HG03354 (cell line): ENCODE measurements around the gene HAND2.

ENCODE experiments used
- ATAC-seq: cut with Tn5 transposase; IDR thresholded peaks from one replicate; pipeline ENCODE4 v1.9.1; 2021; ENCODE audit warnings: mild to moderate bottlenecking; ENCODE audit not compliant: unreplicated experiment, poor library complexity, severe bottlenecking

The HAND2 gene

GRCh38 chr4:173537613-173538147, 7.7 kb upstream of the HAND2 start:
- ATAC-seq = no peak

- no peak for ATAC-seq
These were observed 6.9 kb upstream of the HAND2 start for GRCh38 chr4:173536808-173537429.

GRCh38 chr4:173535957-173536356, 5.9 kb upstream of the HAND2 start:
- ATAC-seq = no peak

- no peak for ATAC-seq
These were observed 5.3 kb upstream of the HAND2 start for GRCh38 chr4:173535165-173535902.

- no peak for ATAC-seq
These were observed 4.4 kb upstream of the HAND2 start for GRCh38 chr4:173534434-173534833.

GRCh38 chr4:173532725-173533511, 2.9 kb upstream of the HAND2 start:
- ATAC-seq = no peak

GRCh38 chr4:173531086-173531965, 1.3 kb upstream of the HAND2 start:
- no peak for ATAC-seq

GRCh38 chr4:173530326-173531085, 477 bp upstream of the HAND2 start:
- ATAC-seq = no peak

- no peak for ATAC-seq
These were observed 1.4 kb downstream of the HAND2 start for GRCh38 chr4:173528378-173529321.

- ATAC-seq = no peak
These were observed 2.7 kb downstream of the HAND2 start for GRCh38 chr4:173527103-173527891.

GRCh38 chr4:173526724-173527102, 3.3 kb downstream of the HAND2 start:
- no peak for ATAC-seq

- ATAC-seq = no peak
These were observed 4.0 kb downstream of the HAND2 start for GRCh38 chr4:173526027-173526482.

GRCh38 chr4:173525118-173526011, 4.7 kb downstream of the HAND2 start:
- no peak for ATAC-seq

GRCh38 chr4:173524218-173525117, 5.6 kb downstream of the HAND2 start:
- ATAC-seq = no peak

- ATAC-seq = no peak
These were observed 7.1 kb downstream of the HAND2 start for GRCh38 chr4:173522951-173523395.
